ENCODE data around the gene ACTRT2.
A peak's percentile ranks its signal among the peaks of the same experiment; 100 is the strongest.

The ACTRT2 gene

DNA sequence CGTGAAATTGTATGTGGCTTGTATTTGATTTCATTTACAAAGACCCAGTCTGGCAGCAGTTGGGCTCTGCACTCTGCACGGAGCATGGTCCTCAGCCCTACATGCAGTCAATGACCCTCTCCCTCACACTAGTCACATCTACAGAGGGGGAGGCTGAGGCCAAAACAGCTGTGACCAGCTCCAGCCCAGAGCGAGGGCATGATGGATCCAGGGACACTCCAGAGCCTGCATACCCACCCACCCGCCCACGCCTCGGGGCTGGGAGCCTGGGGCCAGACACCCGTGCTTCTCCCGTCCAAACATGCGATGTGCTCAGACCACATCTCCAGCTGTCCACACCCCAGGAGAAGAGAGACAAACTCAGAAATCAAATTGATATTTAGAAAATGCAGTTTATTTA lies 33.8 kb downstream of the ACTRT2 start:
- no peak for DNase-seq

GRCh38 chr1:3056641-3057040 lies 35.4 kb downstream of the ACTRT2 start:
- no peak for DNase-seq

GRCh38 chr1:3058263-3059030 lies 37.2 kb downstream of the ACTRT2 start:
- no peak for DNase-seq

DNA sequence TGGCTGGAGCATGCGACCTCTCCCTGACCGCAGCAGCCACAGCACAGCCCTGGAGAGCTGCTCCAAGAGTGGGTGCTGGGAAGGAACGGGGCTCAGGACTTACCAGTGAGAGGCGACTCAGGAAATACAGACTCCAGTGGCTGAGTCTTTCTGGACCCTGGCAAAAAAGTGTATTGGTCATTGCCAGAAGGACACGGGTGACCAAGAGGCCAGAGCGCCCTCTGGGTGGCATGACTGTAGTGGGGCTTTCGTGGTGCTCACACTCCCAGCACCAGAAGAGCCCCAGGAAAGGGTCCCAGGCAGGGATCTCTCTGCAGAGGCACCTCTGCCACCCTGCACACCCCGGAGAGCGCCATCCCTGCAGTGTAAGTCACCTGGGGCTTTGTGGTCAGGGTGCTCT lies 38.9 kb downstream of the ACTRT2 start:
- no peak for DNase-seq

GRCh38 chr1:3060601-3061551 lies 39.6 kb downstream of the ACTRT2 start:
- peak in 1 of 2 donors; percentile 1 for DNase-seq

GRCh38 chr1:3061566-3061965 lies 40.3 kb downstream of the ACTRT2 start:
- DNase-seq, result no peak

DNA sequence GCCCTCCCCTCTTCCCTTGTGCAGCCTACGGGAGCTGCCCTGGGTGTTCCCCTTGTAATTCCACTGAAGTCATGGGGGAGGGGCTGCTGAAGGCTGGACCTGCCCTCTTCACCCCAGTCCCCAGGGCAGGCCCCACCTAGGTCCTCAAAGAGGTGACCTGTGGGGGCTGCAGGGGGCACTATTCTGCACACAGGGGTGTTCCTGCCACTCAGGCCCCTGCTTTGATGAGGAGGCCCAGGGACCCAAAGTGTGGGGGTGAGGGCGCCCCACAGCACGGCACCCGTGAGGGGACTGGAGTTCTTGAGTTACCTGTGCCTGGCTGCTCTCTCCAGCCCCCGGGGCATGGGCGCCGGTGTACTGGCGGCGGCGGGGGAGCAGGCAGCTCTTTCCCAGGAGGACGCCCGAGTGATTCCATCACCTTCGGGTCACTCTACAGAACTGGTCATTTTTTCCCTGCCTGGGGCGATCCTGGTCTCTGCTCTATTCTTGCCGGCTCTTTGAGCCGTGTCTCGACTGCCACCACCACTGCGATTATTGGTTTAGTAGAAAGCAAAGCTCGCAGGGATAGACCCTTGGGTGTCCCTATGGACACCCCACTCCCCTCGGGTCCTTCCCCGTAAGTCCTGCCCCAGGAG lies 40.8 kb downstream of the ACTRT2 start:
- DNase-seq, result no peak

DNA sequence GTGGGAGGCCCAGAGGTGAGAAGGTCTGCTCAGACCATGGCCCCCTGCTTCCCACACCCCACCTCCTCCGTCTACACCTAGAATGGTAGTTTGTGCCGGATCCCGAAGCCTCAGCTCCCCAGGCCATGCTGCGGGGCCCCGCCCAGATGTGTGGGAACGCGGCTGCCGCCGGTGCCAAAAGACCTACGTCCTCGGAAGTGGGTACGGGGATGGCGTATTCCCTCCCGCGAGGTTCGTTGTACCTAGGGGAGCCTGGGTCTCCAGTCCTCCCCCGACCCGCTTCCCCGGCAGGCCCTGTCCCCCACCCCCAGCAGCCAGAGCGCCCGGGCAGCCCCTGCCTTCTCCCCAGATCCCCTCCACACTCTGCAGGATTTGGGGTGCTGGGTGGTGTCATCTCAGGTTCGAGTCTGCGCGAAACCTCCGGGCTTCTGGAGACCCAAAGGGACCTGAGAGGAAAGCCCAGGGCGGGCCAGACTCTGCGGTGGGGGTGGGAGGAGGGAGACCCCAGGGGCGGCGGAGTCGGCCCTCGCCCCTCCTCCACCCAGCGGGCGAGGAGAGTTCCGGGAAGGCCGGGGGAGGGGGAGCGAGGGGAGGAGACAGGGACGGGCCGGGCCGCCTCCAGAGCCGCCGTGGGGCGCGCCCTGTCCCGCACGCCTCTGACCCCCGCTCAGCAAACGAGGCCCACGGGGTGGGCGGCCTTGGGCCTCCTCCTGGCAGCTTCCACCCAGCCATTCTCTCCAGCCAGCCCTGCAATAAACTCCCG lies 41.5 kb downstream of the ACTRT2 start:
- no peak for DNase-seq

DNA sequence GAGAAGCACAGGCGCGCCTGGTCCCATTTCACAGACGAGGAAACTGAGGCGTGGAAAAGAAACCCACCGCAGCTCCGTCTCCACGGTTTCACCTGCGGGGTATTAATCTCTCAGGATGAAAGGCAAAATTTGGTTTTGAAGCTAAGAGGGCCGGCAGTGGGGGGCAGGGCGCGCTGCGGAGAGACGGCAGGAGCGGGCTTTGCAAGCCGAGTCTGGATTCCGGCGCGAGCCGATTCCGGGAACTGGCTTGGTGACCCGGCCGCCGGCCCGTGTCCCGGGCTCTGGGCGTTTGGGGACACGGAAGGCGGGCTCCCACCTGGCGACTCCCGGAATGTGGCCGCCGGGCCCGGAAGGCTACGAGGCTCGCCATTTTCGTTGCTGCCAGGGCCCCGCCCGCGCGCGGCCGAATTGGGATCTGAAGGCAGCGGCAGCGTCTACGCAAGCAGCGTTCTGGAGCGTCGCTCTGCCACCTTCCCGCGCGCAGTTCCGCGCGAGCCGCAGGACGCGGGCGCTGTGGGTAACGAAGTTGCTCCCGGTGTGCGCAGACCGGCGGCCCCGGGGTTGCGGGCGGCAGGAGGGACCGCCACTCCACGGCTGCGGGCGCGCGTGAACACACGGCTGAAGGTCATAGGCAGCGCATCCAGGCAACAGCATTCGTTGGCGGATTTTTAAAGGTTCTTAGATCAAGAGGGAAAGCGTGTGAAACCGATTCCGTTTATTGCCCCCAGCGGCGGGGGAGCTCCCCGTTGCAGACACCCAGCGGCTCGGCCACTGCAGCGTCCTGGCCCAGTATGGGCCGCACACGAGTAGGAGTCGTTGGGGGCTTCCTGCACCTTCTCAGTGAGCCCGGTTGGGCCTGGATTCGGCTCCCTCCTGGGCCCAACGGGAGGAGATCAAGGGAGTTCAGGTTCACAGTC lies 42.4 kb downstream of the ACTRT2 start:
- no peak for DNase-seq

- DNase-seq, result no peak
These were observed 43.1 kb downstream of the ACTRT2 start for GRCh38 chr1:3064296-3064850.

DNA sequence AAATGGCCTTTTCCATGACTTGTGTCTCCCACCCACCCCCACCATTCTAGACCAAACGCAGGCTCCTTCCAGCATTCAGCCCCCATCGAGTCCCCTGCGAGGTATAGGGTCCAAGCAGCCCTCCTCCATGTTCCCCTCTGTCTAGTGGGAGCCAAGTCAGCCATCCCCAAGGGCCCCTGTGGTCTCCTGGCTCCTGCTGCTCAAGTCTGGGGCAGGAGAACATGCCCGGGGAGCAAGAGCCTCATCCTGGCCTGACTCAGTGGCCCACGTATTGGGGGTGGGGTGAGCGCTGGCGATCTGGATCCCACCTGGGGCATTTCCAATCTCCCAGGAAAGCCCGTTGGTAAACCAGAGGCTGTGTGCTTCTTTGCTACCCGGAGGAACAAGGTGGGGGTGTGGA lies 43.6 kb downstream of the ACTRT2 start:
- no peak for DNase-seq

DNA sequence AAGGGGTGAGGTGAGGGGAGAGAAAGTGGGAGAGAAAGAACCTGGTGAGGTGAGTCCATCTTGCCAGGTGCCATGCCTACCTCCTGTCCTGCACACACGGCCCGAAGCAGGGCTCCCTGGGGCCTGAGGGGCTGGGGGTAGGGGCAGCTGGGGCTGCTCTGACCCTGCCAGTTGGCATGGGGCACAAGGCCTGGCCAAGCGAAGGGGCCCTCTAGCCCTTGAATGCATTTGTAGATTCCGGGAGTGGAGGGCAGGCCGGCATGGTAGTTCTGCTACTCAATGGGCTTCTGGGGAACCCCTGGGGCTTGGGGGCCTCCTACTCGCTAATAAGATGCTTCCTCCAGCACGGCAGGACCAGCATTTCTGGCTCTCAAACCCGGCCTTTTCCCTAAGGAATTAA lies 44.1 kb downstream of the ACTRT2 start:
- no peak for DNase-seq

- DNase-seq, result no peak
These were observed 44.5 kb downstream of the ACTRT2 start for GRCh38 chr1:3065797-3066196.

DNA sequence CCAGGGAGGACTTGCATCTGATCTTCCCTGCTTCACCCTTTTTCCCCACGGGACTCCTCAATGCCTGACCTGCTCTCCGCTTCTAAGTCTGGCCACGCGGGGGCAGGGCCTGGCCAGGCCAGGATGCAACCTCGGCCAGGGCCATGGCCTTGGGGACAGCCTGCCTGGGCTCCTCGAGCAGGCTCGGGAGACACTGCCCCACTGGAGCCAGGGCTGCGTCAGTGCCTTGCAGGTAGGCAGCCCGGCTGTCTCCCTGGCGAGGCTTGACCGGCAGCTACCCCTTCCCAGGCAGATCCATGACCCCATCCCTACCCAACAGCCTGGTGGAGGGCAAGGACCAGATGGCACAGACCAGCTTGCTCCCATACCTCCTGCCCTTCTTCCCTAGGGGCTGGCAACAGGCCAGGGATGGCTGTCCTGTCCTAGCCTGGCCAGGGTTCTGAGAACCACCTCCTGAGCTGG lies 45.0 kb downstream of the ACTRT2 start:
- no peak for DNase-seq

DNA sequence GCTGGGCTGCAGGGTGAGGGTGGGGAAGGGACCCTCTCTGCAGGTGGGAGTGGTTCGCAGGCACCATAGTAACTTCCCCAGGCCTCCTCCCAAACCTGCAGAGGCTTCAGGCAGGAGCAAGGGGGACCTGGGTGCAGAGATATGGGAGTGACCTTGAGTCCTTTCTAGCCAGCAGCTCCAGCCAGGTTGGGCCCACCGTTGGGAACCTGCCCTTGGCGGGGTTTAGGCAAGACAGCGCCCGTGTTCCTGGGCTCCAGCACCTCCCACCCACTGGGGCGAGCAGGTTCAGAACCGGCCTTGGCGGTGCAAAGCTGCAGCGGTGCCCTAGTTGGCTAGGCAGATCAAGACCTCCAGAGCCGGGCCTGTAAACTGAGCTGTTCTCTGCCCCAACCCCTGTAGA lies 45.6 kb downstream of the ACTRT2 start:
- no peak for DNase-seq

DNA sequence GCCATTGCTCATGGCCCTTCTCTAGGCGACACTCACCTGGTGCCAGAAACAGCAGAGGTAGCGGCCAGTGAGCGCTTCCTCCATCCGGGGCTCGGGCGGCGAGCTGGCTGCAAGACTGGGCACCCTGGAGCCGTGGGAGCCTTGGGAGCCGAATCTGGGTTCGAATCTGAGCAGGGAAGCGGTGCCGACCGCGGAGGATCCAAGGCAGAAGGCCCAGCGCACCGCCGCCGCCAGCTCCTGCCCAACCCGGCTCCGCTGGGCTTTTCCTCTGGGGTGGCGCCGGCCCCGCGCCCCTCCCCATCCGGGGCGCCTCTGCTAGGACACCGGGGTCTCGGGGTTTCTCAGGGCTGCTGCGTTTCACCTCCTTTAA lies 46.0 kb downstream of the ACTRT2 start:
- DNase-seq, result no peak

DNA sequence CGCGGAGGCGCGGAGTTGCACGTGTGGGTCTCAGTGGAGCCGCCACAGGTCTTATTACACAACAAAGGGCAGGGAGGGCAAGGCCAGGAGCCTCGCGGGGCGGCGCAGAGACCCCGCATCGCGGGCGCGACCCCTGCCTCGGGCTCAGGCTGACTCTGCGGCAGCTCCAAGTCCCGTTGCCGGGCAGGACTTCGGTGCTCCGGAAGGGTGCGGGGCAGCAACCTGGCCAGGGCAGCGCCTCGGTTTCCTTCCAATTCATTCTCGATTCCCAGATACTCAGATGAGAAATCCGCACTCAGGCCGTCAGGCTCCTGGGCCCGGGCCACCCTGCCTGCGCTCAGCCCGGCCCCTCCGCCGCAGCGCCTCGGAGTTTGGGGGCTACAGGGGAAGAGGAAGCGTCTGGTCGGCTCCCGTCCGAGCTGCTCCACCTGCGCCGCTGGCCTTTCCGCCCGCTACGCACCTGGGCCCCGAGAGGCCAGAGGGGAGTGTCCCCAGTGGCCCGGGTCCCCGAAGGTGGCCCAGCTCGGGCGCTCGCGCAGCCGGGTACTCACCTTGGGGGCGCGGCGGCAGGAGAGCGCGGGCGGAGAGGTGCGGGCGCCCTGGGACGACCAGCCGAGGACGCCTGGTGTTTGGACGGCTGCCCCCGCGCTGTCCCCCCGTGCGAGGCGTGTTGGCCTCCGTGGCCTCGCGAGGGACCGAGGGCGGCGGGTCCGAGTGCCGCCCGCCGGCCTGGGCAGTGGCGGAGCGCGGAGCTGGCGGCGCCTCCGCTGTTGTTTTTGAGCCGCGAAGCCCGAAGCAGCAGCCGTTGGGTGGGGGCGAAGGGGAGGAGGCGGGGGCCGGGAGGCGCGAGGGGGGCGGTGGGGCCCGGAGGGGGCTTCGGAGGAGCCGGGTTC lies 46.6 kb downstream of the ACTRT2 start:
- no peak for DNase-seq

DNA sequence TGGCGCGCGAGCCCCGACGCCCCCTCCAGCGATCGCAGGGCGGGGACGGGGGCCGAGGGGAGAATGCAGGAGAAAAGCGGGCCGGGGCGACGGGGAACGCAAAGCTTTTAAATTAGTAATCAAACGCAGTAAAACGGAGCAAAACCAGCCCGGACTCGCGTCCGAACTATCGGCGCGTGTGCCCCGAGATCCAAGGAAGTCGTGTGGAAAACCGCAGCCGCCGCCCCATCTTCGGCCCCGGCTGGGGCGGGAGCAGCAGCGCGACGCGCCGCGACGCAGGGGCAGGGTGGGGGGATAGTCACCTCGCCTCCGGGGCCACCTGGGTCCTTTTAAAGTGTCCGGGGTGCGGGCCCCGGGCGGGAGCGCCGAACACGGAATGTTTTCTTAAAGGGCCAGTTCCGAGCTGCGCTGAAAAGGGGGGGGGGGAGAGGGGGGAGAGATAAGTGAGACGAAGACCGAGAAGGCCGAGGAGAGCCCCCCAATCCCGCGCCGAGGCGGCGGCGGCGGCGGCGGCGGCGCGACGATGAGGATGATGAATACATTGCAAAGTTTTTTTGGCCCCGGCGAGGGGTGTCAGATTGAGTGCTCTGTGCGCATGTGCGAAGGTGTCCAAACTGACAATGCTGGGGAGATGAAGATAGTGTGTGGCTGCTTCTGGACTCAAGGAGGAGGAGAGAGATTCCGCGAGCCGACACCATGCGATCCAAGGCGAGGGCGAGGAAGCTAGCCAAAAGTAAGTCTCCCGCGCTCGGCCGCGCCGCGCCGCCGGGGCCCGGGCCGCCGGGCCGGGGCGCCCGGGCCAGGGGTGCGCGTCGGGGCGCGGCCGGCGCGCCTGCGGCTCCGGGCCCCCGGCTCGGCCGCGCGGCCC lies 47.5 kb downstream of the ACTRT2 start, which contains the start of gene PRDM16:
PRDM16 (plus strand) TSS at position 640 of the 868 bp plus-strand sequence; CDS start at position 697, 57 bp downstream.
- no peak for DNase-seq
